Measurements from ENCODE around the gene NRCAM.

Gene NRCAM

DNA sequence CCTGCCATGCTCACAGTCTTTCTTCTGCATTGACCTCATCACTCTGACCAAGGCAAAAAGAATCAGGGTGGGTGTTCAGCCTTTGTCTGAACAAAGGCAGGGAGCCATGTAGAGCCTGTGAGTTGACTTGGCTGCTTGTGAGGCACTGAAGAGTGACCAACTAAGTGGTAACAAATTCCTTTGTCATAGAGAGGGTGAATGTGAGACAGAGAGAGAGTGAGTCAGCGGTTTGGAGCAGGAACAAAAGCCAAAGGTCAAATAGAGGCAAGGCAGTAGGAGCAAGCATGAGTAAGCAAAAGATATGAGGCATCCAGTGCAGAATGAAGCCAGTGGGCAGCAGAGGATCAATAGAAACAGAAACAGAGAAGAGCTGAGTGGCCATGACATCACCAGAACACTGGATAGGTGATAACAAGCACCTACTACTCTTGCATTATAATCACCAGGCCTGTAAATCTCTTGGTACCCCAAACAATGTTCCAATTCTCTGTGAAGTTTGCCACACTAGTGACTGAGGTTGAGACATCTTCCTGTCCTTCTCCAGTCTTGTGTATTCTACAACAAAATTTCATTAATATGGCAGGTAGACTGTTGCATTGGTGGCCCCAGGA, 209.9 kb downstream of the NRCAM start:
- DNase-seq (ENCODE audit: extremely low read depth, low read depth): peak; percentile 88
- TF ChIP-seq, protein P1, sequence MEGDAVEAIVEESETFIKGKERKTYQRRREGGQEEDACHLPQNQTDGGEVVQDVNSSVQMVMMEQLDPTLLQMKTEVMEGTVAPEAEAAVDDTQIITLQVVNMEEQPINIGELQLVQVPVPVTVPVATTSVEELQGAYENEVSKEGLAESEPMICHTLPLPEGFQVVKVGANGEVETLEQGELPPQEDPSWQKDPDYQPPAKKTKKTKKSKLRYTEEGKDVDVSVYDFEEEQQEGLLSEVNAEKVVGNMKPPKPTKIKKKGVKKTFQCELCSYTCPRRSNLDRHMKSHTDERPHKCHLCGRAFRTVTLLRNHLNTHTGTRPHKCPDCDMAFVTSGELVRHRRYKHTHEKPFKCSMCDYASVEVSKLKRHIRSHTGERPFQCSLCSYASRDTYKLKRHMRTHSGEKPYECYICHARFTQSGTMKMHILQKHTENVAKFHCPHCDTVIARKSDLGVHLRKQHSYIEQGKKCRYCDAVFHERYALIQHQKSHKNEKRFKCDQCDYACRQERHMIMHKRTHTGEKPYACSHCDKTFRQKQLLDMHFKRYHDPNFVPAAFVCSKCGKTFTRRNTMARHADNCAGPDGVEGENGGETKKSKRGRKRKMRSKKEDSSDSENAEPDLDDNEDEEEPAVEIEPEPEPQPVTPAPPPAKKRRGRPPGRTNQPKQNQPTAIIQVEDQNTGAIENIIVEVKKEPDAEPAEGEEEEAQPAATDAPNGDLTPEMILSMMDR (IDR thresholded peaks at IDR 0.05; ENCODE audit: low read depth, low read length): peak; percentile 32

GRCh38 chr7:108245523-108246226, 210.6 kb downstream of the NRCAM start:
- TF ChIP-seq, protein P1 (IDR thresholded peaks at IDR 0.05; ENCODE audit: low read depth, low read length): no peak
- DNase-seq (ENCODE audit: extremely low read depth, low read depth): no peak

GRCh38 chr7:108244110-108244509, 212.1 kb downstream of the NRCAM start:
- TF ChIP-seq, protein P1 (IDR thresholded peaks at IDR 0.05; ENCODE audit: low read depth, low read length): no peak
- no peak for DNase-seq (ENCODE audit: extremely low read depth, low read depth)

GRCh38 chr7:108239501-108240225, 216.6 kb downstream of the NRCAM start:
- DNase-seq (ENCODE audit: extremely low read depth, low read depth): no peak
- TF ChIP-seq, protein P1 (IDR thresholded peaks at IDR 0.05; ENCODE audit: low read depth, low read length): no peak

DNA sequence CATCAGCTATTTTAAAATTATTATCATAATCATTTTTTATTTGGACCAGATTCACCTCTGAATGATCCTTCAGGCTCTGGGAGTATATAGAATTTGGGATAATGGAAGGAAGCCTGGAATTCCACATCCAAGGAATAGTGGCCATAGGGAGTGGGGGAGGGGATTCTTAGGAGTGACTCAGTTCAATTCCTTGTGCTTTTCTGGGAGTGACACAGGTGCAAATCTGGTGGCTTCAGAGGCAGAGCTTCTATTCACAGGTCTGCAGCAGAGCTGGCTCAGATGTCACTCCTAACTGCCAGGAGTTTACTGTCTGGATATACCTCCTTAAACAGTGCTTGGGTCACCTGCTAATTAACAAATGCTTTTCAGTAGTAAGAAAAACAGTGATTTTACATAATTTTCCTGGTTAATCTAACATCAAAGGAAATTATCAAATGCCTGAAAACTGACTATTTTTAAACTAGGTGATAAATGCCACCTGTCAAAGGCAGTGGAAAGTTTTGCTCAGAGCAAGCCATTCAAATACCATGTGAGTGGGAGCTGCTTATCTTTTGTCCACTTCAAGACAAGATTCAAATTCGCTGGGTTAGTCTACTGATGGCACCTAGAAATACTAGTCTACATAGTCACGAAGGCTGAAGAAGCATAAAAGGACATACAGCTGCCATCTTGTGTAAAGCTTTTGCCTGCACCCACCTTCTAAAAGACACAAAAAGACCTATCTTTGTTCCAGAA, 219.4 kb downstream of the NRCAM start:
- DNase-seq (ENCODE audit: extremely low read depth, low read depth): no peak
- TF ChIP-seq, protein P1 (IDR thresholded peaks at IDR 0.05; ENCODE audit: low read depth, low read length): no peak

- no peak for DNase-seq (ENCODE audit: extremely low read depth, low read depth)
Observed at GRCh38 chr7:108235451-108236061, 220.7 kb downstream of the NRCAM start.

More at GRCh38 chr7:108235451-108236061, 220.7 kb downstream of the NRCAM start:
- TF ChIP-seq, protein P1 (IDR thresholded peaks at IDR 0.05; ENCODE audit: low read depth, low read length): no peak

All from AG09319 (cell line).